MM.1S (cell line): ENCODE data around the gene ORC4.
"Not testable (repeated sequence)": the region's sequence is repeated elsewhere in the genome, so short reads cannot be mapped to it uniquely, and the experiment has no call there.

Experiments used
- DNase-seq: peaks from one replicate; pipeline ENCODE4 v3.0.0-alpha.2; 2015
- H2AFZ ChIP-seq: fragments of 300-600 bp; sonication (generic); 2 replicates; pipeline ENCODE4 v1.6.0; 2016; ENCODE audit warnings: antibody characterized with exemption, low read length
- H3F3A ChIP-seq: fragments of 300-600 bp; sonication (generic); 2 replicates; pipeline ENCODE4 v1.6.1; 2016; ENCODE audit warnings: mild to moderate bottlenecking, antibody characterized with exemption, low read length, moderate library complexity, mixed read lengths; ENCODE audit not compliant: insufficient read depth
- H3K27ac ChIP-seq: fragments of 300-600 bp; sonication (generic); 2 replicates; pipeline ENCODE4 v1.5.1; 2016; ENCODE audit warnings: mild to moderate bottlenecking, low read length
- H3K27me3 ChIP-seq: fragments of 300-600 bp; sonication (generic); replicated peaks from 2 replicates; pipeline ENCODE4 v1.6.0; 2016; ENCODE audit warnings: low read length; ENCODE audit not compliant: insufficient read depth
- H3K36me3 ChIP-seq: fragments of 300-600 bp; sonication (generic); replicated peaks from 2 replicates; pipeline ENCODE4 v1.6.1; 2016; ENCODE audit warnings: mild to moderate bottlenecking, low read length, mixed read lengths; ENCODE audit not compliant: insufficient read depth
- H3K4me1 ChIP-seq: fragments of 300-600 bp; sonication (generic); 2 replicates; pipeline ENCODE4 v1.6.1; 2016; ENCODE audit warnings: low read length, mixed read lengths
- H3K4me2 ChIP-seq: fragments of 300-600 bp; sonication (generic); 2 replicates; pipeline ENCODE4 v1.6.0; 2016; ENCODE audit warnings: low read depth, low read length
- H3K4me3 ChIP-seq: fragments of 300-600 bp; sonication (generic); 2 replicates; pipeline ENCODE4 v1.5.1; 2016; ENCODE audit warnings: low read length, mixed read lengths
- H3K79me2 ChIP-seq: fragments of 300-600 bp; sonication (generic); 2 replicates; pipeline ENCODE4 v1.6.1; 2016; ENCODE audit warnings: mixed run types, low read length, mixed read lengths
- H3K9ac ChIP-seq: fragments of 300-600 bp; sonication (generic); 2 replicates; pipeline ENCODE4 v1.6.1; 2016; ENCODE audit warnings: low read length, mixed read lengths
- H3K9me2 ChIP-seq: fragments of 300-600 bp; sonication (generic); replicated peaks from 2 replicates; pipeline ENCODE4 v1.6.1; 2016; ENCODE audit warnings: mild to moderate bottlenecking, low read length, mixed read lengths; ENCODE audit not compliant: insufficient read depth
- H3K9me3 ChIP-seq: fragments of 300-600 bp; sonication (generic); replicated peaks from 2 replicates; pipeline ENCODE4 v1.6.1; 2016; ENCODE audit warnings: mild to moderate bottlenecking, low read length, mixed read lengths; ENCODE audit not compliant: insufficient read depth
- H4K20me1 ChIP-seq: fragments of 300-600 bp; sonication (generic); 2 replicates; pipeline ENCODE4 v1.6.1; 2016; ENCODE audit warnings: mild to moderate bottlenecking, low read length, moderate library complexity, mixed read lengths; ENCODE audit not compliant: insufficient read depth
- CTCF ChIP-seq: fragments of 300-600 bp; sonication (generic); IDR thresholded peaks from 2 replicates; pipeline ENCODE4 v1.5.1; 2016; ENCODE audit warnings: antibody characterized with exemption, low read length, mixed read lengths
- EZH2 ChIP-seq: fragments of 300-600 bp; sonication (generic); optimal IDR thresholded peaks from 2 replicates; pipeline ENCODE3; 2017; ENCODE audit warnings: low read depth, mild to moderate bottlenecking, antibody characterized with exemption, low read length, mixed read lengths
- EZH2phosphoT487 ChIP-seq: fragments of 300-600 bp; sonication (generic); IDR thresholded peaks from 2 replicates; pipeline ENCODE4 v1.6.1; 2018; ENCODE audit warnings: antibody characterized with exemption, low read length

ORC4 gene

GRCh38 chr2:147996828-147997227 is 23.7 kb downstream of the ORC4 start:
- Histone ChIP-seq H3K4me3 (no peak overlapping the region), H3F3A (no peaks in the 10 kb centered on the region), H3K9me3 (no peaks in the 10 kb centered on the region), H2AFZ (no peak overlapping the region), H3K79me2 (peaks cover 62% of the 10 kb centered on the region), H3K9ac (no peak overlapping the region), H3K4me2 (no peak overlapping the region), H3K36me3 (no peaks in the 10 kb centered on the region), H3K9me2 (no peaks in the 10 kb centered on the region), H4K20me1 (no peaks in the 10 kb centered on the region), H3K27ac (no peak overlapping the region), H3K27me3 (no peaks in the 10 kb centered on the region), H3K4me1 (peaks cover 11% of the 10 kb centered on the region)
- TF ChIP-seq CTCF = no peak
- TF ChIP-seq EZH2 = no peak
- no peak for TF ChIP-seq EZH2phosphoT487
- DNase-seq = no peak

GRCh38 chr2:147994965-147995364 is 25.6 kb downstream of the ORC4 start:
- H3K4me3 ChIP-seq, H2AFZ ChIP-seq, H3K36me3 ChIP-seq, H3K9me2 ChIP-seq, H3K9ac ChIP-seq, H3K27me3 ChIP-seq, H3K9me3 ChIP-seq, H3F3A ChIP-seq, H3K27ac ChIP-seq, H3K4me2 ChIP-seq, H4K20me1 ChIP-seq, DNase-seq: not testable (repeated sequence)
- peaks cover 11% of the 10 kb centered on the region for H3K4me1 ChIP-seq
- peaks cover 54% of the 10 kb centered on the region for H3K79me2 ChIP-seq

GRCh38 chr2:147989809-147990403 is 30.6 kb downstream of the ORC4 start:
- no peak overlapping the region for H3K9ac ChIP-seq

More at GRCh38 chr2:147989809-147990403, 30.6 kb downstream of the ORC4 start:
- Histone ChIP-seq H4K20me1 (no peaks in the 10 kb centered on the region; the same call in 1 of the 2 replicates), H3K4me3 (no peak overlapping the region), H3F3A (no peaks in the 10 kb centered on the region), H3K9me3 (no peaks in the 10 kb centered on the region), H3K36me3 (no peaks in the 10 kb centered on the region), H2AFZ (no peak overlapping the region), H3K27ac (no peak overlapping the region), H3K9me2 (no peaks in the 10 kb centered on the region), H3K27me3 (no peaks in the 10 kb centered on the region), H3K4me2 (no peak overlapping the region), H3K4me1 (peaks cover 11% of the 10 kb centered on the region), H3K79me2 (peaks cover 52% of the 10 kb centered on the region)
- peak; percentile 50 for DNase-seq
- TF ChIP-seq EZH2 (no peak), CTCF (peak; percentile 72), EZH2phosphoT487 (no peak)
